H9 (cell line): ENCODE results near the gene SERPINB11. TPM values are rescaled to one million over a fixed set of nuclear protein-coding genes. Genes with fewer than 3 reads are reported as not detected.

Experiments
- DNase-seq: peaks from one replicate; pipeline ENCODE4 v3.0.0-alpha.2; 2017
- H2AFZ ChIP-seq: one replicate; pipeline ENCODE4 v1.6.1; 2013; ENCODE audit warnings: mild to moderate bottlenecking, low read length, control low read depth, moderate library complexity
- H2AK5ac ChIP-seq: 2 replicates; pipeline ENCODE4 v1.6.1; 2013; ENCODE audit warnings: low read length, control low read depth, mixed read lengths; ENCODE audit not compliant: insufficient read length
- H2BK120ac ChIP-seq: one replicate; pipeline ENCODE4 v1.6.1; 2013; ENCODE audit warnings: low read depth, mild to moderate bottlenecking, low read length, control low read depth, inconsistent platforms; ENCODE audit not compliant: poor library complexity, severe bottlenecking
- H2BK12ac ChIP-seq: 2 replicates; pipeline ENCODE4 v1.6.1; 2013; ENCODE audit warnings: low read length, control low read depth, mixed read lengths, low read depth; ENCODE audit not compliant: insufficient read length
- H2BK15ac ChIP-seq: 2 replicates; pipeline ENCODE4 v1.6.1; 2013; ENCODE audit warnings: low read depth, low read length, control low read depth
- H2BK20ac ChIP-seq: one replicate; pipeline ENCODE4 v1.6.1; 2013; ENCODE audit warnings: low read depth, mild to moderate bottlenecking, low read length, control low read depth, inconsistent platforms; ENCODE audit not compliant: poor library complexity, severe bottlenecking
- H2BK5ac ChIP-seq: 2 replicates; pipeline ENCODE4 v1.6.1; 2013; ENCODE audit warnings: low read length, control low read depth, mixed read lengths; ENCODE audit not compliant: insufficient read length
- H3K14ac ChIP-seq: 2 replicates; pipeline ENCODE4 v1.6.1; 2013; ENCODE audit warnings: low read length, control low read depth; ENCODE audit not compliant: insufficient read depth
- H3K18ac ChIP-seq: 2 replicates; pipeline ENCODE4 v1.6.1; 2013; ENCODE audit warnings: low read depth, mild to moderate bottlenecking, mixed read lengths, low read length, control low read depth; ENCODE audit not compliant: insufficient read length
- H3K23ac ChIP-seq: 2 replicates; pipeline ENCODE4 v1.6.1; 2013; ENCODE audit warnings: low read length, control low read depth, mixed read lengths, low read depth; ENCODE audit not compliant: insufficient read length
- H3K23me2 ChIP-seq: 2 replicates; pipeline ENCODE4 v1.6.1; 2013; ENCODE audit warnings: low read depth, mild to moderate bottlenecking, mixed read lengths, low read length, control low read depth; ENCODE audit not compliant: insufficient read length, poor library complexity, severe bottlenecking
- H3K27ac ChIP-seq: 2 replicates; pipeline ENCODE4 v1.5.1; 2013; ENCODE audit warnings: low read length, control low read depth, mixed read lengths, low read depth; ENCODE audit not compliant: insufficient read length
- H3K27me3 ChIP-seq: 2 replicates; pipeline ENCODE4 v1.6.1; 2013; ENCODE audit warnings: low read length, control low read depth, inconsistent platforms; ENCODE audit not compliant: insufficient read depth
- H3K4ac ChIP-seq: 2 replicates; pipeline ENCODE4 v1.6.1; 2013; ENCODE audit warnings: low read depth, mild to moderate bottlenecking, control low read depth, inconsistent platforms, low read length, moderate library complexity
- H3K4me1 ChIP-seq: 2 replicates; pipeline ENCODE4 v1.6.1; 2013; ENCODE audit warnings: low read length, control low read depth, inconsistent platforms; ENCODE audit not compliant: insufficient read depth
- H3K4me2 ChIP-seq: 2 replicates; pipeline ENCODE4 v1.6.1; 2013; ENCODE audit warnings: low read length, control low read depth, mixed read lengths; ENCODE audit not compliant: insufficient read length, insufficient read depth
- H3K56ac ChIP-seq: 2 replicates; pipeline ENCODE4 v1.6.1; 2013; ENCODE audit warnings: low read depth, mild to moderate bottlenecking, mixed read lengths, low read length, control low read depth; ENCODE audit not compliant: insufficient read length
- H3K79me1 ChIP-seq: 2 replicates; pipeline ENCODE4 v1.6.1; 2013; ENCODE audit warnings: low read depth, mild to moderate bottlenecking, moderate library complexity, low read length, control low read depth, inconsistent platforms; ENCODE audit not compliant: insufficient read depth, poor library complexity, severe bottlenecking
- H3K79me2 ChIP-seq: 2 replicates; pipeline ENCODE4 v1.6.1; 2013; ENCODE audit warnings: low read length, control low read depth, inconsistent platforms; ENCODE audit not compliant: insufficient read depth
- H3K9ac ChIP-seq: 2 replicates; pipeline ENCODE4 v1.6.1; 2013; ENCODE audit warnings: low read length, control low read depth, mixed read lengths; ENCODE audit not compliant: insufficient read length; ENCODE audit errors: extremely low read depth
- H3K9me3 ChIP-seq: one replicate; pipeline ENCODE4 v1.6.1; 2013; ENCODE audit warnings: low read depth, low read length, inconsistent platforms; ENCODE audit not compliant: control insufficient read depth
- H3T11ph ChIP-seq: one replicate; pipeline ENCODE4 v1.6.1; 2013; ENCODE audit warnings: mild to moderate bottlenecking, low read length, control low read depth, inconsistent platforms
- H4K20me1 ChIP-seq: one replicate; pipeline ENCODE4 v1.6.1; 2013; ENCODE audit not compliant: control insufficient read depth, insufficient read length, insufficient read depth
- H4K5ac ChIP-seq: 2 replicates; pipeline ENCODE4 v1.6.1; 2013; ENCODE audit warnings: low read depth, mild to moderate bottlenecking, mixed read lengths, low read length, control low read depth; ENCODE audit not compliant: insufficient read length
- H4K8ac ChIP-seq: replicated peaks from 2 replicates; pipeline ENCODE4 v1.6.1; 2013; ENCODE audit warnings: low read length, control low read depth, mixed read lengths, low read depth; ENCODE audit not compliant: insufficient read length
- H4K91ac ChIP-seq: 2 replicates; pipeline ENCODE4 v1.6.1; 2013; ENCODE audit warnings: low read depth, mild to moderate bottlenecking, moderate library complexity, mixed read lengths, low read length, control low read depth; ENCODE audit not compliant: insufficient read length
- H3K27ac Mint-ChIP-seq, 3 experiments: 2 replicates in 2 of 3; 3 replicates in 1 of 3; pipeline ENCODE4 v1.8.0; 2020 to 2021; ENCODE audit warnings: mixed read lengths in 3 of 3, mild to moderate bottlenecking in 1 of 3, moderate library complexity in 1 of 3
- H3K27me3 Mint-ChIP-seq: 2 replicates; pipeline ENCODE4 v1.8.0; 2021; ENCODE audit warnings: low read depth, mild to moderate bottlenecking, moderate library complexity, mixed read lengths
- H3K36me3 Mint-ChIP-seq, 3 experiments: 2 replicates in 2 of 3; 3 replicates in 1 of 3; pipeline ENCODE4 v1.8.0; 2020 to 2021; ENCODE audit warnings: low read depth in 3 of 3, mixed read lengths in 3 of 3; ENCODE audit not compliant: insufficient read depth in 1 of 3
- H3K4me1 Mint-ChIP-seq, 2 experiments: 2 replicates each; pipeline ENCODE4 v1.8.0; 2020; ENCODE audit warnings: mixed read lengths in 2 of 2
- H3K4me3 Mint-ChIP-seq, 2 experiments: 2 replicates in 1 of 2; 3 replicates in 1 of 2; pipeline ENCODE4 v1.8.0; 2020 to 2021; ENCODE audit warnings: mild to moderate bottlenecking in 2 of 2, mixed read lengths in 2 of 2, moderate library complexity in 1 of 2
- H3K9me3 Mint-ChIP-seq, 2 experiments: 2 replicates in 1 of 2; 3 replicates in 1 of 2; pipeline ENCODE4 v1.8.0; 2020; ENCODE audit warnings: mild to moderate bottlenecking in 2 of 2, mixed read lengths in 2 of 2, moderate library complexity in 1 of 2
- WGBS: extraction: QIAGEN DNeasy Blood & Tissue Kit; methylation state at CpG from one replicate; pipeline ENCODE4 v1.1.7; 2013; ENCODE audit warnings: missing lambda C conversion rate, low lambda C conversion rate, mixed read lengths; ENCODE audit not compliant: insufficient read length; ENCODE audit errors: extremely low coverage; 5-methylcytosine and 5-hydroxymethylcytosine counted together
- total RNA-seq: library from RNA; stranded (reverse); gene quantifications from 2 replicates; pipeline ENCODE4 v1.2.1, GENCODE V29; 2021
- TF ChIP-seq, protein P1 (sequence below): fragments of 200-600 bp; sonication (generic); conservative IDR thresholded peaks from 3 replicates; pipeline ENCODE4 v1.8.0; 2021; ENCODE audit warnings: antibody characterized with exemption, mild to moderate bottlenecking

Gene SERPINB11
- total RNA-seq, 1 experiment from 2014 or later: not detected

DNA sequence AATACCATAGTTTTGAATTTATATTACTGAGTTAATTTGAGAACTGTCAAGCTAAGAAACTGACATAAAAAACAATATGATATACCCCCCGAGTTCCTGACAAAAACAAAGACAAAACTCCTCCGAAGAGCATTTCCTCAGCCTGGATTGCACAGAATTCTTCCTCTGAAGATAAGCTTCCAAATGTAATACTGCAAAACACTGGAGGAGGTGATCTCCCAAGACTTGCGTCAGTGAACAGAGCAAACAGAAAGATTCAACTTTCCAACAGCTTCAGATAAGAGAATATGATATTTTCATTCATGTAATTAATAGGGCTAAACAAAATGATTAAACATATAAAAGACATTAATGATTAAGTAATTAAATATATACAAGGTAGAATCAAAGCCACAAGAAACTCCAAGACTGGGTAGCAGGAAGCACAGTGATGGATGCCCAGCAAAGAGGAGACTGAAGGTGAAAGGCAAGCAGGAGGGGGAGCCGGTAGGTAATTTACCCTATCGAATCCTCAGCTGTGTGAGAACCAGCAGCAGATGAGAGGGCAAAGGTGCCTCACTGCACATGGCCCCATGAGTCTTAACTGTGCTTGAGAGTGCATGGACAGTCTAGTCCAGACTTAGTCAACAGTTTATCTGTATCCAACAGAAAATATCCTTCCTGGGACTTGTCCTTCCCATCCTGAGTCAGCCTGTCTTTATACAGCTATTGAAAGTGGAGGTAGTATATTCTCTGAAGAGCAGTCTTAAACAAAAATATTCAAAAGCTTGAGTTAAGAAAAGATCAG is 22.7 kb upstream of the SERPINB11 start:
- H3K14ac ChIP-seq: no peak overlapping the region
- TF ChIP-seq, protein P1, sequence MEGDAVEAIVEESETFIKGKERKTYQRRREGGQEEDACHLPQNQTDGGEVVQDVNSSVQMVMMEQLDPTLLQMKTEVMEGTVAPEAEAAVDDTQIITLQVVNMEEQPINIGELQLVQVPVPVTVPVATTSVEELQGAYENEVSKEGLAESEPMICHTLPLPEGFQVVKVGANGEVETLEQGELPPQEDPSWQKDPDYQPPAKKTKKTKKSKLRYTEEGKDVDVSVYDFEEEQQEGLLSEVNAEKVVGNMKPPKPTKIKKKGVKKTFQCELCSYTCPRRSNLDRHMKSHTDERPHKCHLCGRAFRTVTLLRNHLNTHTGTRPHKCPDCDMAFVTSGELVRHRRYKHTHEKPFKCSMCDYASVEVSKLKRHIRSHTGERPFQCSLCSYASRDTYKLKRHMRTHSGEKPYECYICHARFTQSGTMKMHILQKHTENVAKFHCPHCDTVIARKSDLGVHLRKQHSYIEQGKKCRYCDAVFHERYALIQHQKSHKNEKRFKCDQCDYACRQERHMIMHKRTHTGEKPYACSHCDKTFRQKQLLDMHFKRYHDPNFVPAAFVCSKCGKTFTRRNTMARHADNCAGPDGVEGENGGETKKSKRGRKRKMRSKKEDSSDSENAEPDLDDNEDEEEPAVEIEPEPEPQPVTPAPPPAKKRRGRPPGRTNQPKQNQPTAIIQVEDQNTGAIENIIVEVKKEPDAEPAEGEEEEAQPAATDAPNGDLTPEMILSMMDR: no peak
- no peak overlapping the region for H3T11ph ChIP-seq
- H3K27me3 Mint-ChIP-seq: no peaks in the 10 kb centered on the region
- H4K20me1 ChIP-seq: no peaks in the 10 kb centered on the region
- H3K27ac Mint-ChIP-seq: no peak overlapping the region
- peaks cover 24 to 25% of the 10 kb centered on the region in 2 experiments for H3K4me1 Mint-ChIP-seq
- H4K8ac ChIP-seq: no peak overlapping the region
- H2AFZ ChIP-seq: no peak overlapping the region
- no peak overlapping the region for H2BK15ac ChIP-seq
- H2BK120ac ChIP-seq: no peak overlapping the region
- H4K91ac ChIP-seq: no peak overlapping the region
- H3K27ac ChIP-seq: no peak overlapping the region
- no CpG with 5 or more reads among the region's 5 CpGs for WGBS
- no peak overlapping the region for H2BK20ac ChIP-seq
- H2BK5ac ChIP-seq: no peak overlapping the region
- H3K9me3 Mint-ChIP-seq: no peaks in the 10 kb centered on the region; a peak in 2 of 5 replicates
- H3K27me3 ChIP-seq: no peaks in the 10 kb centered on the region
- H3K9me3 ChIP-seq: no peaks in the 10 kb centered on the region
- no peak overlapping the region for H3K4me2 ChIP-seq
- H3K56ac ChIP-seq: no peak overlapping the region
- no peaks in the 10 kb centered on the region for H3K79me2 ChIP-seq
- H3K79me1 ChIP-seq: no peaks in the 10 kb centered on the region
- H3K4me3 Mint-ChIP-seq: no peak overlapping the region
- H3K23ac ChIP-seq: no peak overlapping the region
- H2AK5ac ChIP-seq: no peak overlapping the region
- no peaks in the 10 kb centered on the region for H3K36me3 Mint-ChIP-seq
- H3K4ac ChIP-seq: no peak overlapping the region
- no peak for DNase-seq
- no peak overlapping the region for H4K5ac ChIP-seq
- no peak overlapping the region for H2BK12ac ChIP-seq
- no peak overlapping the region for H3K18ac ChIP-seq
- H3K4me1 ChIP-seq: peaks cover 4% of the 10 kb centered on the region; the same call in 1 of the 2 replicates
- no peaks in the 10 kb centered on the region for H3K23me2 ChIP-seq
- H3K9ac ChIP-seq: no peak overlapping the region
